Panc1 (cell line): ENCODE data around the gene ENO1. TPM values are rescaled to one million over a fixed set of nuclear protein-coding genes. Genes with fewer than 3 reads are reported as not detected.
A peak's percentile ranks its signal among the peaks of the same experiment; 100 is the strongest.

ENCODE experiments used
- ATAC-seq: fragments of 200-7000 bp; cut with Tn5 transposase; 2 replicates; pipeline ENCODE4 v1.9.1; 2020; ENCODE audit warnings: mild to moderate bottlenecking, moderate library complexity
- BruUV-seq: library from RNA; stranded (reverse); fragments of 400-500 nt; replicated peaks from 2 replicates; lab custom pipeline; 2021; lab: Mats Ljungman, UMichigan
- CTCF ChIA-PET: fragments of 300-600 bp; sonication (Branson Sonifier 250); formaldehyde crosslinking; loops from one replicate; lab custom pipeline; 2022; ENCODE audit warnings: antibody characterized with exemption; lab: Charles Lee
- POLR2A ChIA-PET: fragments of 300-600 bp; sonication (Branson Sonifier 250); formaldehyde crosslinking; loops from one replicate; lab custom pipeline; 2022; ENCODE audit warnings: antibody characterized with exemption; lab: Charles Lee
- DNase-seq: peaks from one replicate; pipeline ENCODE4 v3.0.0-alpha.2; 2010; ENCODE audit warnings: low read depth, low spot score
- H3K27ac ChIP-seq: 2 replicates; pipeline ENCODE4 v1.5.1; 2011; ENCODE audit warnings: mild to moderate bottlenecking, low read length, inconsistent platforms
- H3K27me3 ChIP-seq: fragments of 200-500 bp; sonication (Bioruptor generic); 2 replicates; pipeline ENCODE4 v1.6.0; 2014; ENCODE audit warnings: low read length, inconsistent platforms; ENCODE audit not compliant: control insufficient read depth, insufficient read depth
- H3K36me3 ChIP-seq: fragments of 200-500 bp; sonication (Bioruptor generic); 2 replicates; pipeline ENCODE4 v1.5.1; 2014; ENCODE audit warnings: inconsistent platforms, mild to moderate bottlenecking, low read length, moderate library complexity; ENCODE audit not compliant: control insufficient read depth, insufficient read depth
- H3K4me1 ChIP-seq: 2 replicates; pipeline ENCODE4 v1.5.1; 2011; ENCODE audit warnings: inconsistent platforms, mild to moderate bottlenecking, low read length, moderate library complexity; ENCODE audit not compliant: control insufficient read depth, insufficient read depth
- H3K4me3 ChIP-seq, 2 experiments: 2 replicates each; pipeline ENCODE4 v1.5.1; 2011 to 2012; ENCODE audit warnings: low read depth in 2 of 2, low read length in 2 of 2, mild to moderate bottlenecking in 2 of 2, inconsistent platforms in 1 of 2, moderate library complexity in 1 of 2
- H3K9me3 ChIP-seq: fragments of 200-500 bp; sonication (Bioruptor generic); 2 replicates; pipeline ENCODE4 v1.5.1; 2014; ENCODE audit warnings: low read depth, mild to moderate bottlenecking, inconsistent platforms, low read length, moderate library complexity; ENCODE audit not compliant: control insufficient read depth, insufficient read depth
- POLR2AphosphoS5 ChIP-seq: IDR thresholded peaks from 2 replicates; pipeline ENCODE4 v1.6.1; 2012; ENCODE audit warnings: mild to moderate bottlenecking, low read depth, low read length, moderate library complexity
- SIN3A ChIP-seq: IDR thresholded peaks from 2 replicates; pipeline ENCODE4 v1.6.1; 2012; ENCODE audit warnings: low read depth, mild to moderate bottlenecking, low read length, moderate library complexity, borderline replicate concordance; ENCODE audit not compliant: insufficient read depth
- TCF7L2 ChIP-seq: IDR thresholded peaks from 2 replicates; pipeline ENCODE4 v1.6.1; 2011; ENCODE audit warnings: mild to moderate bottlenecking, low read depth, low read length, inconsistent platforms
- in situ Hi-C: cut with HindIII; loops from 2 replicates; pipeline ENCODE4 v1.10.0; 2016; ENCODE audit warnings: low sequenced_read_pairs, low pct_unique_long_range_greater_than_20kb
- intact Hi-C: fragments of 100-400 bp; cut with micrococcal nuclease; formaldehyde crosslinking; loops from one replicate; pipeline ENCODE4 v1.10.0; 2022; ENCODE audit not compliant: unreplicated experiment
- total RNA-seq: library from RNA; stranded (reverse); gene quantifications from one replicate; pipeline ENCODE4 v1.2.1, GENCODE V29; 2021; ENCODE audit not compliant: unreplicated experiment
- TF ChIP-seq, protein P1 (sequence below): fragments of 450-650 bp; IDR thresholded peaks from 2 replicates; pipeline ENCODE4 v1.5.1; 2017; ENCODE audit warnings: mild to moderate bottlenecking
- TF ChIP-seq, protein P2 (sequence below), 2 experiments: IDR thresholded peaks; 2 replicates each; pipeline ENCODE4 v1.6.1; 2011 to 2012; ENCODE audit warnings: low read depth in 2 of 2, control low read depth in 1 of 2, low read length in 1 of 2, mild to moderate bottlenecking in 1 of 2, moderate library complexity in 1 of 2; ENCODE audit not compliant: insufficient read depth in 1 of 2

Gene ENO1
- total RNA-seq, 1 experiment from 2014 or later: 2,480 TPM

DNA sequence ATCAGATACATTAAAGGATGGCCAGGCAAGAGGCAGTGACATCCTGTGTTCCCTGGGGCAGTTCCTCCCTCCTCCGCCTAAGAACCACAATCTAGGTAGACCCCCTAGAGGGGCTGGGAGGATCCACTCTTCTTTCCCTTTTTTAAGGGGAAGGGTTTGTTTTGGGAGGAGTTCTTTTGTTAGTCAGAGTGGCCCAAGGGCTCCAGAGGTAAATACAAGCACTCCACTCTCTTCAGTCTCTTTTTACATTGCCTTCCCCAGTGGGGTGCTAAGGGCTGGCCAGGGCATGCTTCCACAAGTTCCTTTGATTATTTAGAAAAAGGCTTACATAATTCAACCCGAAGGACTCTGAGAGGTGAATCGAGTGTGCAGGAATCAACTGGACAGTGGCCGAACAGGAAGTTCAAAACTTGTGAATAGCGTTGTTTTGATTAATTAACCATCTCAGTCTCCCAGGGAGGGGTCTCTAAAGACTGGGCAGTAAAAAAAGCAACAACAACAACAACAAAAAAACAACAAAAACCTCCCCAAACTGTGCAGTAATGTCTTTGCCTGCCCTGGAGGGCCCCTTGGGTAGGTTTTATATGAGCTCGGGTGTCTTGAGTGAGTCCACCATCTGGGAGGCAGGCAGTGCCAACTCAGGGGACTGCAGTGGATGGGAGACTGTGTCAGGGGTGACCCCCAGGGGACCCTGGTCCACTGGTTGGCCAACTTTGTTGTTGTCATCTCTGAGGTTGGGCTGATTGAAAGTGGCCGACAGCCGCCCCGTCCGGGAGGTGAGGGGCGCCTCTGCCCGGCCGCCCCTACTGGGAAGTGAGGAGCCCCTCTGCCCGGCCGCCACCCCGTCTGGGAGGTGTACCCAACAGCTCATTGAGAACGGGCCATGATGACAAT is 33.2 kb upstream of the ENO1 start:
- TF ChIP-seq, protein P1, sequence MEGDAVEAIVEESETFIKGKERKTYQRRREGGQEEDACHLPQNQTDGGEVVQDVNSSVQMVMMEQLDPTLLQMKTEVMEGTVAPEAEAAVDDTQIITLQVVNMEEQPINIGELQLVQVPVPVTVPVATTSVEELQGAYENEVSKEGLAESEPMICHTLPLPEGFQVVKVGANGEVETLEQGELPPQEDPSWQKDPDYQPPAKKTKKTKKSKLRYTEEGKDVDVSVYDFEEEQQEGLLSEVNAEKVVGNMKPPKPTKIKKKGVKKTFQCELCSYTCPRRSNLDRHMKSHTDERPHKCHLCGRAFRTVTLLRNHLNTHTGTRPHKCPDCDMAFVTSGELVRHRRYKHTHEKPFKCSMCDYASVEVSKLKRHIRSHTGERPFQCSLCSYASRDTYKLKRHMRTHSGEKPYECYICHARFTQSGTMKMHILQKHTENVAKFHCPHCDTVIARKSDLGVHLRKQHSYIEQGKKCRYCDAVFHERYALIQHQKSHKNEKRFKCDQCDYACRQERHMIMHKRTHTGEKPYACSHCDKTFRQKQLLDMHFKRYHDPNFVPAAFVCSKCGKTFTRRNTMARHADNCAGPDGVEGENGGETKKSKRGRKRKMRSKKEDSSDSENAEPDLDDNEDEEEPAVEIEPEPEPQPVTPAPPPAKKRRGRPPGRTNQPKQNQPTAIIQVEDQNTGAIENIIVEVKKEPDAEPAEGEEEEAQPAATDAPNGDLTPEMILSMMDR: no peak
- TF ChIP-seq TCF7L2: no peak
- no peak for TF ChIP-seq SIN3A
- TF ChIP-seq, protein P2, sequence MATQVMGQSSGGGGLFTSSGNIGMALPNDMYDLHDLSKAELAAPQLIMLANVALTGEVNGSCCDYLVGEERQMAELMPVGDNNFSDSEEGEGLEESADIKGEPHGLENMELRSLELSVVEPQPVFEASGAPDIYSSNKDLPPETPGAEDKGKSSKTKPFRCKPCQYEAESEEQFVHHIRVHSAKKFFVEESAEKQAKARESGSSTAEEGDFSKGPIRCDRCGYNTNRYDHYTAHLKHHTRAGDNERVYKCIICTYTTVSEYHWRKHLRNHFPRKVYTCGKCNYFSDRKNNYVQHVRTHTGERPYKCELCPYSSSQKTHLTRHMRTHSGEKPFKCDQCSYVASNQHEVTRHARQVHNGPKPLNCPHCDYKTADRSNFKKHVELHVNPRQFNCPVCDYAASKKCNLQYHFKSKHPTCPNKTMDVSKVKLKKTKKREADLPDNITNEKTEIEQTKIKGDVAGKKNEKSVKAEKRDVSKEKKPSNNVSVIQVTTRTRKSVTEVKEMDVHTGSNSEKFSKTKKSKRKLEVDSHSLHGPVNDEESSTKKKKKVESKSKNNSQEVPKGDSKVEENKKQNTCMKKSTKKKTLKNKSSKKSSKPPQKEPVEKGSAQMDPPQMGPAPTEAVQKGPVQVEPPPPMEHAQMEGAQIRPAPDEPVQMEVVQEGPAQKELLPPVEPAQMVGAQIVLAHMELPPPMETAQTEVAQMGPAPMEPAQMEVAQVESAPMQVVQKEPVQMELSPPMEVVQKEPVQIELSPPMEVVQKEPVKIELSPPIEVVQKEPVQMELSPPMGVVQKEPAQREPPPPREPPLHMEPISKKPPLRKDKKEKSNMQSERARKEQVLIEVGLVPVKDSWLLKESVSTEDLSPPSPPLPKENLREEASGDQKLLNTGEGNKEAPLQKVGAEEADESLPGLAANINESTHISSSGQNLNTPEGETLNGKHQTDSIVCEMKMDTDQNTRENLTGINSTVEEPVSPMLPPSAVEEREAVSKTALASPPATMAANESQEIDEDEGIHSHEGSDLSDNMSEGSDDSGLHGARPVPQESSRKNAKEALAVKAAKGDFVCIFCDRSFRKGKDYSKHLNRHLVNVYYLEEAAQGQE (IDR thresholded peaks at IDR 0.05; ENCODE audit: insufficient read depth in 1 of 2, low read depth in 2 of 2, low read length in 1 of 2): no peak
- TF ChIP-seq POLR2AphosphoS5: no peak
- 0 out of 2 replicates have a peak overlapping the region, but pooled peaks have one; percentile 37 for H3K27ac ChIP-seq
- H3K27me3 ChIP-seq: no peaks in the 10 kb centered on the region
- no peak overlapping the region for H3K4me3 ChIP-seq
- in situ Hi-C loops: no loop called here
- no TSS peak for BruUV-seq
- POLR2A ChIA-PET: no interaction called here
- H3K9me3 ChIP-seq: no peaks in the 10 kb centered on the region
- peaks cover 24% of the 10 kb centered on the region for H3K4me1 ChIP-seq
- ATAC-seq (no peak), DNase-seq (no peak)
- CTCF ChIA-PET: interaction anchor here (0.6 kb wide), 1 partner anchor 68 kb away, joined by 3 read pairs; no protein-coding TSS in a partner anchor
- intact Hi-C loops: no loop called here
- H3K36me3 ChIP-seq: no peaks in the 10 kb centered on the region

DNA sequence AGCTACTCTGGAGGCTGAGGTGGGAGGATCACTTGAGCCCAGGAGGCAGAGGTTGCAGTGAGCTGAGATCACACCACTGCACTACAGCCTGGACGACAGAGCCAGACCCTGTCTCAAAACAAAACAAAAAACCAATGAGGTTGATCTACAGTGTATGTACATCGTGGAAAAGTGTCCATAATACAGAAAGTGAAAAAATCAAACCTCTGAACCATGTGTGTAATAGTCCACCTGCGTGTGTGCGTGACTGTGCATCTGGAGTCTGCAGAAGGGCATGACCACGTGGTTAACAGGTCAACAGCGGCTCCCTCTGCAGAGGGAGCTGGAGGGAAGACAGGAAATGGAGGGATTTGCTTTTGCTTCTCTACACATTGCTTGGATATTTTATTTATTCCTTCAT is 32.4 kb upstream of the ENO1 start:
- no peak overlapping the region for H3K4me3 ChIP-seq
- CTCF ChIA-PET: no interaction called here
- POLR2A ChIA-PET: no interaction called here
- H3K27me3 ChIP-seq: no peaks in the 10 kb centered on the region
- TF ChIP-seq SIN3A (no peak), POLR2AphosphoS5 (no peak), TCF7L2 (no peak)
- TF ChIP-seq, protein P1: no peak
- TF ChIP-seq, protein P2 (IDR thresholded peaks at IDR 0.05; ENCODE audit: insufficient read depth in 1 of 2, low read depth in 2 of 2, low read length in 1 of 2): no peak
- intact Hi-C loops (no loop called here), in situ Hi-C loops (no loop called here)
- peaks cover 25% of the 10 kb centered on the region for H3K4me1 ChIP-seq
- DNase-seq: no peak
- BruUV-seq: no TSS peak
- no peaks in the 10 kb centered on the region for H3K9me3 ChIP-seq
- ATAC-seq: no peak
- no peaks in the 10 kb centered on the region for H3K36me3 ChIP-seq
- no peak overlapping the region for H3K27ac ChIP-seq
